Adrenal gland (tissue), 12 donors: Measurements from ENCODE around the gene TLCD3A. TPM values are rescaled to one million over a fixed set of nuclear protein-coding genes. Genes with fewer than 3 reads are reported as not detected.
"Not testable (repeated sequence)": the region's sequence is repeated elsewhere in the genome, so short reads cannot be mapped to it uniquely, and the experiment has no call there.

ENCODE experiments used
- DNase-seq, 7 donors: peaks; one replicate each; pipeline ENCODE4 v3.0.0-alpha.2; 2019 to 2020
- H3K27ac ChIP-seq, 5 donors: fragments of 200-600 bp; sonication (generic) in 4 of 5; 1 replicate in 3 of 5; 2 replicates in 2 of 5; pipeline versions ENCODE4 v1.5.1 to v1.8.0; 2016 to 2020; ENCODE audit warnings: mild to moderate bottlenecking in 1 of 5
- H3K27me3 ChIP-seq: fragments of 200-600 bp; 2 replicates; pipeline ENCODE4 v1.8.0; 2021
- H3K36me3 ChIP-seq, 2 donors: fragments of 200-600 bp; replicated peaks in 1 of 2; 1 replicate in 1 of 2; 2 replicates in 1 of 2; pipeline versions ENCODE4 v1.5.1 to v1.8.0; 2018 to 2022
- H3K4me1 ChIP-seq, 2 donors: fragments of 200-600 bp; replicated peaks in 1 of 2; 1 replicate in 1 of 2; 2 replicates in 1 of 2; pipeline versions ENCODE4 v1.5.1 to v1.8.0; 2018 to 2021
- H3K4me3 ChIP-seq, 4 donors: fragments of 200-600 bp; sonication (generic) in 3 of 4; one replicate each; pipeline ENCODE4 v1.5.1; 2016 to 2018
- H3K9me3 ChIP-seq, 3 donors: fragments of 200-600 bp; sonication (generic) in 1 of 3; replicated peaks in 1 of 3; 1 replicate in 2 of 3; 2 replicates in 1 of 3; pipeline versions ENCODE4 v1.5.1 to v1.8.0; 2016 to 2021
- POLR2A ChIP-seq, 2 donors: fragments of 450-650 bp; IDR thresholded peaks; one replicate each; pipeline ENCODE4 v1.6.1; 2017; ENCODE audit warnings: antibody characterized with exemption in 2 of 2, mild to moderate bottlenecking in 2 of 2, moderate library complexity in 1 of 2
- WGBS, 4 donors: extraction: QIAGEN DNeasy Blood & Tissue Kit in 2 of 4; methylation state at CpG; one replicate each; pipeline versions ENCODE4 v1.1.5 to v1.1.7; 2013 to 2017; 5-methylcytosine and 5-hydroxymethylcytosine counted together
- intact Hi-C, 2 donors: fragments of 100-400 bp; cut with DNase I; formaldehyde crosslinking; loops; one replicate each; pipeline versions ENCODE4 v1.14.1 to v1.15.0; 2022 to 2023
- polyA plus RNA-seq, 3 donors: library from polyadenylated mRNA; stranded (reverse); fragments of 200-250 nt in 2 of 3; fragments of 350-450 nt in 1 of 3; fragmentation: Illumina TruSeq in 1 of 3; extraction: RNeasy Lipid Tissue Mini Kit (QIAGEN cat#74804) in 1 of 3; gene quantifications; one replicate each; pipeline ENCODE4 v1.2.3, GENCODE V29; 2013 to 2014
- total RNA-seq, 9 donors: library from RNA; depleted of rRNA in 4 of 9; stranded (reverse); fragments of >200 nt in 4 of 9; fragments of 120-200 nt in 1 of 9; fragmentation: NEBNext Ultra II Directional in 1 of 9; extraction: Animal tissue kit (Norgen Biotek cat#: 25700) in 1 of 9; gene quantifications; one replicate each; pipeline versions ENCODE4 v1.1.0 to v1.2.4, GENCODE V29; 2013 to 2023
- TF ChIP-seq, protein P1 (sequence below), 6 experiments: fragments of 450-650 bp in 4 of 6; fragments of 200-600 bp in 2 of 6; sonication (generic) in 1 of 6; IDR thresholded peaks; 1 replicate in 5 of 6; 2 replicates in 1 of 6; pipeline versions ENCODE4 v1.5.1 to v1.8.0; 2016 to 2021; ENCODE audit warnings: antibody characterized with exemption in 6 of 6, mild to moderate bottlenecking in 2 of 6, moderate library complexity in 1 of 6
- donor health status: healthy with polysubstance abuse.
- donor health status: Bipolar disorder and iron deficiency.
- donor health status: DM: yes; HTN: yes; CAD: no.
- donor health status: DM: no; HTN: no; CAD: no.
- donor health status: DM: no; HTN: no; CAD: no.
- donor health status: DM: yes; HTN: yes; CAD: no.

The TLCD3A gene
- total and polyA plus RNA-seq, 12 donors: 0.72 to 8.7 (median 4.2) TPM

- TF ChIP-seq, protein P1, sequence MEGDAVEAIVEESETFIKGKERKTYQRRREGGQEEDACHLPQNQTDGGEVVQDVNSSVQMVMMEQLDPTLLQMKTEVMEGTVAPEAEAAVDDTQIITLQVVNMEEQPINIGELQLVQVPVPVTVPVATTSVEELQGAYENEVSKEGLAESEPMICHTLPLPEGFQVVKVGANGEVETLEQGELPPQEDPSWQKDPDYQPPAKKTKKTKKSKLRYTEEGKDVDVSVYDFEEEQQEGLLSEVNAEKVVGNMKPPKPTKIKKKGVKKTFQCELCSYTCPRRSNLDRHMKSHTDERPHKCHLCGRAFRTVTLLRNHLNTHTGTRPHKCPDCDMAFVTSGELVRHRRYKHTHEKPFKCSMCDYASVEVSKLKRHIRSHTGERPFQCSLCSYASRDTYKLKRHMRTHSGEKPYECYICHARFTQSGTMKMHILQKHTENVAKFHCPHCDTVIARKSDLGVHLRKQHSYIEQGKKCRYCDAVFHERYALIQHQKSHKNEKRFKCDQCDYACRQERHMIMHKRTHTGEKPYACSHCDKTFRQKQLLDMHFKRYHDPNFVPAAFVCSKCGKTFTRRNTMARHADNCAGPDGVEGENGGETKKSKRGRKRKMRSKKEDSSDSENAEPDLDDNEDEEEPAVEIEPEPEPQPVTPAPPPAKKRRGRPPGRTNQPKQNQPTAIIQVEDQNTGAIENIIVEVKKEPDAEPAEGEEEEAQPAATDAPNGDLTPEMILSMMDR (IDR thresholded peaks at IDR 0.05): no peak
- TF ChIP-seq POLR2A (IDR thresholded peaks at IDR 0.05): no peak
- peaks cover 0 to 24% of the 10 kb centered on the region in 2 donors for H3K36me3 ChIP-seq
- 93 to 96% (median 94%) methylated on average over 8 of the region's 8 CpGs for WGBS, 4 donors
- H3K4me1 ChIP-seq: peaks cover 4 to 19% of the 10 kb centered on the region in 2 donors
- no peaks in the 10 kb centered on the region for H3K9me3 ChIP-seq
- intact Hi-C loops: loop anchor here (2.0 to 10.0 kb wide), 3 partner anchors 143 to 285 kb away; a partner anchor contains a TSS
- no peak overlapping the region for H3K4me3 ChIP-seq
- no peak overlapping the region for H3K27ac ChIP-seq
- DNase-seq: no peak
- H3K27me3 ChIP-seq: no peaks in the 10 kb centered on the region
These were observed 34.7 kb upstream of the TLCD3A start for GRCh38 chr17:697682-698081.

DNA sequence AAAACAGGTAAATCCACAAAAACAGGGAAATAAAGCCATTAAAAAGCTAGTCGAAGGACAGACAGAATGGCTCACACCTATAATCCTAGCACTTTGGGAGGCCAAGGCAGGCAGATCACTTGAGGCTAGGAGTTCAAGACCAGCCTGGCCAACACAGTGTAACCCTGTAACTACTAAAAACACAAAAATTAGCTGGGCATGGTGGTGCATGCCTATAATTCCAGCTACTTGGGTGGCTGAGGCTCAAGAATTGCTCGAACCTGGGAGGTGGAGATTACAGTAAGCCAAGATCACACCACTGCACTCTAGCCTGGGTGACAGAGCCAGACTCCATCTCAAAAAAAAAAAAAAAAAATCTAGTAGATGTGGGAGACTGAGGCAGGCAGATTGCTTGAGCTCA, 34.3 kb upstream of the TLCD3A start:
- H3K27me3 ChIP-seq, H3K27ac ChIP-seq, DNase-seq, H3K9me3 ChIP-seq, H3K4me3 ChIP-seq: not testable (repeated sequence)
- 90 to 100% (median 94%) methylated on average over 2 of the region's 2 CpGs for WGBS, 4 donors
- intact Hi-C loops: loop anchor here (2.0 to 10.0 kb wide), 3 partner anchors 143 to 286 kb away; a partner anchor contains a TSS
- Histone ChIP-seq H3K4me1 (peaks cover 4 to 19% of the 10 kb centered on the region in 2 donors), H3K36me3 (peaks cover 0 to 20% of the 10 kb centered on the region in 2 donors)

- Histone ChIP-seq H3K4me1 (peaks cover 4 to 19% of the 10 kb centered on the region in 2 donors), H3K9me3 (no peaks in the 10 kb centered on the region), H3K27me3 (no peaks in the 10 kb centered on the region), H3K4me3 (no peak overlapping the region), H3K36me3 (peaks cover 0 to 11% of the 10 kb centered on the region in 2 donors), H3K27ac (peak overlapping the region in 2 of 5 donors; percentile 22 to 43)
- no peak for TF ChIP-seq POLR2A (IDR thresholded peaks at IDR 0.05)
- TF ChIP-seq, protein P1 (IDR thresholded peaks at IDR 0.05): no peak
- intact Hi-C loops: loop anchor here (2.0 to 10.0 kb wide), 3 partner anchors 145 to 287 kb away; a partner anchor contains a TSS
- peak in 1 of 7 donors; percentile 13 for DNase-seq
- WGBS, 4 donors: 75 to 82% (median 77%) methylated on average over 7 of the region's 7 CpGs
These were observed 33.1 kb upstream of the TLCD3A start for GRCh38 chr17:699345-699744.

- H3K4me1 ChIP-seq: peaks cover 0 to 18% of the 10 kb centered on the region in 2 donors
- H3K27me3 ChIP-seq: no peaks in the 10 kb centered on the region
- no peak for TF ChIP-seq POLR2A (IDR thresholded peaks at IDR 0.05)
- TF ChIP-seq, protein P1 (IDR thresholded peaks at IDR 0.05): peak; percentile 64 to 85 (median 71)
- H3K4me3 ChIP-seq: no peak overlapping the region
- 47 to 62% (median 52%) methylated on average over 1 of the region's 1 CpG for WGBS, 4 donors
- no peak overlapping the region for H3K27ac ChIP-seq
- intact Hi-C loops: loop anchor here in 1 of 2 donors (5.0 kb wide), 1 partner anchor 558 kb away; a partner anchor contains a TSS
- peaks cover 0 to 11% of the 10 kb centered on the region in 2 donors for H3K36me3 ChIP-seq
- H3K9me3 ChIP-seq: no peaks in the 10 kb centered on the region
- DNase-seq: peak in 1 of 7 donors; percentile 7
These were observed 31.8 kb upstream of the TLCD3A start for GRCh38 chr17:700504-701094.
